Lung (tissue), 12 donors: Measurements from ENCODE around the gene LBR. TPM values are rescaled to one million over a fixed set of nuclear protein-coding genes. Genes with fewer than 3 reads are reported as not detected.

Experiments used
- ATAC-seq: fragments of 200-7000 bp; cut with Tn5 transposase; one replicate; pipeline ENCODE4 v1.9.1; 2020; ENCODE audit warnings: moderate number of reproducible peaks; ENCODE audit not compliant: insufficient read depth, low FRiP score
- DNase-seq, 3 donors: peaks; one replicate each; pipeline ENCODE4 v3.0.0-alpha.2; 2013 to 2017
- H3K27ac ChIP-seq, 2 donors: one replicate each; pipeline ENCODE4 v1.5.1; 2013; ENCODE audit warnings: mild to moderate bottlenecking in 2 of 2, moderate library complexity in 2 of 2, control low read depth in 1 of 2, inconsistent platforms in 1 of 2, low read depth in 1 of 2, low read length in 1 of 2
- H3K27me3 ChIP-seq, 3 donors: one replicate each; pipeline ENCODE4 v1.5.1; 2013; ENCODE audit warnings: low read length in 2 of 3; ENCODE audit not compliant: control insufficient read depth in 3 of 3, insufficient read depth in 3 of 3
- H3K36me3 ChIP-seq, 4 donors: one replicate each; pipeline ENCODE4 v1.5.1; 2013; ENCODE audit warnings: low read length in 4 of 4, mild to moderate bottlenecking in 1 of 4, moderate library complexity in 1 of 4; ENCODE audit not compliant: control insufficient read depth in 4 of 4, insufficient read depth in 4 of 4
- H3K4me1 ChIP-seq, 5 donors: one replicate each; pipeline ENCODE4 v1.5.1; 2013; ENCODE audit warnings: low read length in 5 of 5, mild to moderate bottlenecking in 2 of 5, moderate library complexity in 1 of 5; ENCODE audit not compliant: control insufficient read depth in 5 of 5, insufficient read depth in 5 of 5
- H3K4me3 ChIP-seq: one replicate; pipeline ENCODE4 v1.5.1; 2013; ENCODE audit warnings: mild to moderate bottlenecking, control low read depth, moderate library complexity
- H3K9ac ChIP-seq, 2 donors: one replicate each; pipeline ENCODE4 v1.5.1; 2013; ENCODE audit warnings: low read length in 2 of 2, control low read depth in 1 of 2; ENCODE audit not compliant: insufficient read depth in 1 of 2
- H3K9me3 ChIP-seq, 4 donors: one replicate each; pipeline ENCODE4 v1.5.1; 2013; ENCODE audit warnings: low read length in 3 of 4, mild to moderate bottlenecking in 1 of 4, moderate library complexity in 1 of 4; ENCODE audit not compliant: control insufficient read depth in 4 of 4, insufficient read depth in 3 of 4
- CTCF ChIP-seq: IDR thresholded peaks from 2 replicates; pipeline ENCODE4 v1.5.1; 2012; ENCODE audit warnings: mild to moderate bottlenecking; ENCODE audit errors: control extremely low read depth, extremely low read depth
- WGBS, 2 donors: extraction: QIAGEN DNeasy Blood & Tissue Kit; methylation state at CpG; one replicate each; pipeline ENCODE4 v1.1.7; 2013; 5-methylcytosine and 5-hydroxymethylcytosine counted together
- polyA plus RNA-seq, 2 donors: library from polyadenylated mRNA; stranded (reverse); fragments of 200-250 nt; gene quantifications; one replicate each; pipeline ENCODE4 v1.2.1, GENCODE V29; 2013
- total RNA-seq, 2 donors: library from RNA; depleted of rRNA in 1 of 2; stranded (reverse); fragments of >200 nt in 1 of 2; gene quantifications; one replicate each; pipeline ENCODE4 v1.2.1, GENCODE V29; 2014 to 2021
- donor health status: control.
- donor health status: control.
- donor health status: Bipolar disorder and iron deficiency.
- donor health status: healthy.
- donor health status: DM: yes; HTN: yes; CAD: no.

LBR gene
- total and polyA plus RNA-seq, 4 donors, result 16.2 to 76.6 (median 42.1) TPM

- Histone ChIP-seq H3K36me3 (no peaks in the 10 kb centered on the region), H3K9ac (no peak overlapping the region), H3K4me1 (no peaks in the 10 kb centered on the region), H3K27ac (no peak overlapping the region), H3K9me3 (peaks cover 0 to 2% (median 0%) of the 10 kb centered on the region in 4 donors), H3K4me3 (no peak overlapping the region), H3K27me3 (no peaks in the 10 kb centered on the region)
- WGBS, 2 donors, result 77 to 78% methylated on average over 6 of the region's 6 CpGs
- DNase-seq (no peak), ATAC-seq (no peak)
- no peak for TF ChIP-seq CTCF
Observed at GRCh38 chr1:225435076-225435475, 7.2 kb upstream of the LBR start.

- 64 to 79% methylated on average over 5 of the region's 5 CpGs for WGBS, 2 donors
- H3K27ac ChIP-seq, result no peak overlapping the region
- no peaks in the 10 kb centered on the region for H3K36me3 ChIP-seq
- DNase-seq, result no peak
- no peak overlapping the region for H3K9ac ChIP-seq
- no peaks in the 10 kb centered on the region for H3K4me1 ChIP-seq
- H3K9me3 ChIP-seq, result peaks cover 0 to 2% (median 0%) of the 10 kb centered on the region in 4 donors
- H3K4me3 ChIP-seq, result no peak overlapping the region
- TF ChIP-seq CTCF, result no peak
- peaks cover 0 to 2% (median 0%) of the 10 kb centered on the region in 3 donors for H3K27me3 ChIP-seq
- no peak for ATAC-seq
Observed at GRCh38 chr1:225434046-225434445, 6.2 kb upstream of the LBR start.

- ATAC-seq, result no peak
- WGBS, 2 donors, result 94 to 95% methylated on average over 36 of the region's 36 CpGs
- no peak for DNase-seq
Observed at GRCh38 chr1:225431081-225431863, 3.4 kb upstream of the LBR start.

More at GRCh38 chr1:225431081-225431863, 3.4 kb upstream of the LBR start:
- no peak overlapping the region for H3K9ac ChIP-seq
- no peak for TF ChIP-seq CTCF
- no peak overlapping the region for H3K27ac ChIP-seq
- no peak overlapping the region for H3K4me3 ChIP-seq
- H3K27me3 ChIP-seq, result peaks cover 0 to 3% (median 0%) of the 10 kb centered on the region in 3 donors
- H3K4me1 ChIP-seq, result peaks cover 0 to 8% (median 3%) of the 10 kb centered on the region in 5 donors
- peaks cover 0 to 2% (median 0%) of the 10 kb centered on the region in 4 donors for H3K9me3 ChIP-seq
- no peaks in the 10 kb centered on the region for H3K36me3 ChIP-seq
